Measurements from ENCODE around the gene TRAPPC11. TPM values are rescaled to one million over a fixed set of nuclear protein-coding genes. Genes with fewer than 3 reads are reported as not detected.

The TRAPPC11 gene
- total and polyA plus RNA-seq, 2 donors (not counting 1 experiment from before 2014, with no cell fraction given): 36.4 to 46.6 TPM

GRCh38 chr4:183747931-183748670 lies 89.0 kb downstream of the TRAPPC11 start:
- Histone ChIP-seq H3K36me3 (ENCODE audit: control insufficient read depth, insufficient read depth, low read length) (no peaks in the 10 kb centered on the region), H3K4me3 (replicated peaks in 1 of 4; ENCODE audit: control extremely low read depth in 1 of 4, insufficient read depth in 1 of 4, low read depth in 3 of 4, low read length in 4 of 4) (no peak overlapping the region), H3K9me3 (ENCODE audit: control insufficient read depth, insufficient read depth, low read depth, low read length) (no peaks in the 10 kb centered on the region), H3K4me1 (ENCODE audit: control insufficient read depth, extremely low read depth, insufficient read depth, low read length) (no peaks in the 10 kb centered on the region), H3K79me2 (ENCODE audit: control insufficient read depth, insufficient read depth, low read length) (no peaks in the 10 kb centered on the region), H4K20me1 (ENCODE audit: control insufficient read depth, extremely low read depth, insufficient read depth, low read length) (no peaks in the 10 kb centered on the region), H3K27ac (ENCODE audit: insufficient read depth, low read length) (no peak overlapping the region), H3K27me3 (ENCODE audit: control insufficient read depth, insufficient read depth, low read length) (no peaks in the 10 kb centered on the region), H3K9ac (ENCODE audit: insufficient read depth, low read length) (no peak overlapping the region), H3K4me2 (ENCODE audit: extremely low read depth, insufficient read depth, low read length) (no peak overlapping the region), H2AFZ (ENCODE audit: low read length) (no peak overlapping the region)
- TF ChIP-seq CTCF (conservative IDR thresholded peaks at IDR 0.05 in 1 of 2, IDR thresholded peaks at IDR 0.05 in 1 of 2; ENCODE audit: low read depth in 1 of 2, low read length in 2 of 2) (no peak), EZH2 (IDR thresholded peaks at IDR 0.05; ENCODE audit: low read length, missing control alignments) (no peak)
- DNase-seq (ENCODE audit: low read depth in 2 of 2): no peak

GRCh38 chr4:183751106-183751505 lies 92.0 kb downstream of the TRAPPC11 start:
- H3K9me3 ChIP-seq (ENCODE audit: control insufficient read depth, insufficient read depth, low read depth, low read length): no peaks in the 10 kb centered on the region
- H3K79me2 ChIP-seq (ENCODE audit: control insufficient read depth, insufficient read depth, low read length): no peaks in the 10 kb centered on the region
- H3K4me3 ChIP-seq (replicated peaks in 1 of 4; ENCODE audit: control extremely low read depth in 1 of 4, insufficient read depth in 1 of 4, low read depth in 3 of 4, low read length in 4 of 4): no peak overlapping the region
- no peaks in the 10 kb centered on the region for H3K36me3 ChIP-seq (ENCODE audit: control insufficient read depth, insufficient read depth, low read length)
- no peak overlapping the region for H3K27ac ChIP-seq (ENCODE audit: insufficient read depth, low read length)
- TF ChIP-seq EZH2 (IDR thresholded peaks at IDR 0.05; ENCODE audit: low read length, missing control alignments): no peak
- TF ChIP-seq CTCF (conservative IDR thresholded peaks at IDR 0.05 in 1 of 2, IDR thresholded peaks at IDR 0.05 in 1 of 2; ENCODE audit: low read depth in 1 of 2, low read length in 2 of 2): no peak
- H3K4me1 ChIP-seq (ENCODE audit: control insufficient read depth, extremely low read depth, insufficient read depth, low read length): no peaks in the 10 kb centered on the region
- H3K27me3 ChIP-seq (ENCODE audit: control insufficient read depth, insufficient read depth, low read length): no peaks in the 10 kb centered on the region
- no peaks in the 10 kb centered on the region for H4K20me1 ChIP-seq (ENCODE audit: control insufficient read depth, extremely low read depth, insufficient read depth, low read length)
- no peak overlapping the region for H3K9ac ChIP-seq (ENCODE audit: insufficient read depth, low read length)
- no peak overlapping the region for H2AFZ ChIP-seq (ENCODE audit: low read length)
- H3K4me2 ChIP-seq (ENCODE audit: extremely low read depth, insufficient read depth, low read length): no peak overlapping the region
- DNase-seq (ENCODE audit: low read depth in 2 of 2): no peak

DNA sequence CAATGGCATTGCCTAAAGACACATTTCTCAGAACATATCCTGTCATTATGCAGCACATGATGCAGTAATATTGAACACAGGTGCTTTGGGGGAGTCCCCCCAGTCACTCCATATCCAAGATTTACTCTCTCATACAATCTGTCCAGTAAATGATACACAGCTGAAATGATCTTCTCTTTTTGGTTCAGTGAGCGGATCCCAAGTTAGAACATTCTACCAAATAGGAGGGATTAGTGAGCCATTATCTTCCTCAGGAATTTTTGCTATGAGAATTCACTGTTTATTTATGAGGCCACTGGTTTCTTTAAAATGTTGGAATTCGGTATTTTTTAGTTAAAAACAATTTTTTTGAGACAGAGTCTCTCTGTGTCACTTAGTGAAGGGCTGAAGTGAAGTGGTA lies 96.5 kb downstream of the TRAPPC11 start:
- no peak overlapping the region for H3K4me2 ChIP-seq (ENCODE audit: extremely low read depth, insufficient read depth, low read length)
- no peaks in the 10 kb centered on the region for H3K9me3 ChIP-seq (ENCODE audit: control insufficient read depth, insufficient read depth, low read depth, low read length)
- TF ChIP-seq EZH2 (IDR thresholded peaks at IDR 0.05; ENCODE audit: low read length, missing control alignments) (no peak), CTCF (conservative IDR thresholded peaks at IDR 0.05 in 1 of 2, IDR thresholded peaks at IDR 0.05 in 1 of 2; ENCODE audit: low read depth in 1 of 2, low read length in 2 of 2) (no peak)
- no peaks in the 10 kb centered on the region for H3K36me3 ChIP-seq (ENCODE audit: control insufficient read depth, insufficient read depth, low read length)
- no peaks in the 10 kb centered on the region for H4K20me1 ChIP-seq (ENCODE audit: control insufficient read depth, extremely low read depth, insufficient read depth, low read length)
- H3K79me2 ChIP-seq (ENCODE audit: control insufficient read depth, insufficient read depth, low read length): no peaks in the 10 kb centered on the region
- no peak overlapping the region for H3K27ac ChIP-seq (ENCODE audit: insufficient read depth, low read length)
- no peak for DNase-seq (ENCODE audit: low read depth in 2 of 2)
- H2AFZ ChIP-seq (ENCODE audit: low read length): no peak overlapping the region
- H3K4me3 ChIP-seq (replicated peaks in 1 of 4; ENCODE audit: control extremely low read depth in 1 of 4, insufficient read depth in 1 of 4, low read depth in 3 of 4, low read length in 4 of 4): no peak overlapping the region
- no peak overlapping the region for H3K9ac ChIP-seq (ENCODE audit: insufficient read depth, low read length)
- no peaks in the 10 kb centered on the region for H3K4me1 ChIP-seq (ENCODE audit: control insufficient read depth, extremely low read depth, insufficient read depth, low read length)
- H3K27me3 ChIP-seq (ENCODE audit: control insufficient read depth, insufficient read depth, low read length): no peaks in the 10 kb centered on the region

Measured in fibroblast of lung (primary cell).